ENCODE results near the gene SND1.

SND1 gene

GRCh38 chr7:128112018-128112780 lies 460.2 kb downstream of the SND1 start:
- no peak for DNase-seq

GRCh38 chr7:128112781-128113221 lies 460.8 kb downstream of the SND1 start:
- DNase-seq, result no peak

- DNase-seq, result no peak
Measured at GRCh38 chr7:128113839-128114238, 461.8 kb downstream of the SND1 start.

GRCh38 chr7:128114806-128115205 lies 462.8 kb downstream of the SND1 start:
- no peak for DNase-seq

- no peak for DNase-seq
Measured at GRCh38 chr7:128115336-128115820, 463.4 kb downstream of the SND1 start.

- no peak for DNase-seq
Measured at GRCh38 chr7:128115821-128116723, 464.1 kb downstream of the SND1 start.

- no peak for DNase-seq
Measured at GRCh38 chr7:128116740-128117139, 464.7 kb downstream of the SND1 start.

GRCh38 chr7:128117691-128118090 lies 465.7 kb downstream of the SND1 start:
- DNase-seq, result no peak

GRCh38 chr7:128119036-128119435 lies 467.0 kb downstream of the SND1 start:
- DNase-seq, result no peak

- no peak for DNase-seq
Measured at GRCh38 chr7:128120116-128120515, 468.1 kb downstream of the SND1 start.

- DNase-seq, result no peak
Measured at GRCh38 chr7:128120976-128121490, 469.0 kb downstream of the SND1 start.

GRCh38 chr7:128121711-128122530 lies 469.9 kb downstream of the SND1 start:
- DNase-seq, result no peak

GRCh38 chr7:128122576-128123290 lies 470.7 kb downstream of the SND1 start:
- no peak for DNase-seq

- no peak for DNase-seq
Measured at GRCh38 chr7:128123291-128124037, 471.5 kb downstream of the SND1 start.

- no peak for DNase-seq
Measured at GRCh38 chr7:128124786-128125185, 472.8 kb downstream of the SND1 start.

GRCh38 chr7:128125816-128126215 lies 473.8 kb downstream of the SND1 start:
- DNase-seq, result no peak

- DNase-seq, result no peak
Measured at GRCh38 chr7:128128401-128128800, 476.4 kb downstream of the SND1 start.

- DNase-seq, result no peak
Measured at GRCh38 chr7:128129224-128129864, 477.4 kb downstream of the SND1 start.

- DNase-seq, result no peak
Measured at GRCh38 chr7:128131115-128131514, 479.1 kb downstream of the SND1 start.

GRCh38 chr7:128131731-128132130 lies 479.7 kb downstream of the SND1 start:
- no peak for DNase-seq
